ENCODE data around the gene PGLYRP2.
"Not testable (repeated sequence)": the region's sequence is repeated elsewhere in the genome, so short reads cannot be mapped to it uniquely, and the experiment has no call there.

PGLYRP2 gene

GRCh38 chr19:15479391-15480345 lies at the start of gene PGLYRP2:
Gene PGLYRP2, minus strand, starts transcription at chr19:15479501. Its CDS starts 130 bp downstream, at chr19:15479371.
- DNase-seq (ENCODE audit: low read depth in 2 of 2) = no peak

- no peak for DNase-seq (ENCODE audit: low read depth in 2 of 2)
Observed at GRCh38 chr19:15527705-15528104, 48.4 kb upstream of the PGLYRP2 start.

- DNase-seq (ENCODE audit: low read depth in 2 of 2) = no peak
Observed at GRCh38 chr19:15526408-15526807, 47.1 kb upstream of the PGLYRP2 start.

- no peak for DNase-seq (ENCODE audit: low read depth in 2 of 2)
Observed at GRCh38 chr19:15525291-15525690, 46.0 kb upstream of the PGLYRP2 start.

GRCh38 chr19:15524781-15525180 lies 45.5 kb upstream of the PGLYRP2 start:
- no peak for DNase-seq (ENCODE audit: low read depth in 2 of 2)

GRCh38 chr19:15519433-15519976 lies 40.2 kb upstream of the PGLYRP2 start:
- DNase-seq (ENCODE audit: low read depth in 2 of 2) = no peak

GRCh38 chr19:15517778-15518177 lies 38.5 kb upstream of the PGLYRP2 start:
- DNase-seq (ENCODE audit: low read depth in 2 of 2) = no peak

- no peak for DNase-seq (ENCODE audit: low read depth in 2 of 2)
Observed at GRCh38 chr19:15516363-15516762, 37.1 kb upstream of the PGLYRP2 start.

- DNase-seq (ENCODE audit: low read depth in 2 of 2) = not testable (repeated sequence)
Observed at GRCh38 chr19:15515227-15515625, 35.9 kb upstream of the PGLYRP2 start.

GRCh38 chr19:15511671-15512424 lies 32.5 kb upstream of the PGLYRP2 start:
- DNase-seq (ENCODE audit: low read depth in 2 of 2) = no peak

- DNase-seq (ENCODE audit: low read depth in 2 of 2) = no peak
Observed at GRCh38 chr19:15508035-15508710, 28.9 kb upstream of the PGLYRP2 start, which contains the start of gene CYP4F22. Gene CYP4F22, plus strand, starts transcription at chr19:15508525. Its CDS starts 16,812 bp downstream, at chr19:15525337.

- no peak for DNase-seq (ENCODE audit: low read depth in 2 of 2)
Observed at GRCh38 chr19:15507068-15508034, 28.1 kb upstream of the PGLYRP2 start.

- no peak for DNase-seq (ENCODE audit: low read depth in 2 of 2)
Observed at GRCh38 chr19:15506074-15506571, 26.8 kb upstream of the PGLYRP2 start.

- DNase-seq (ENCODE audit: low read depth in 2 of 2) = no peak
Observed at GRCh38 chr19:15502264-15502663, 23.0 kb upstream of the PGLYRP2 start.

- no peak for DNase-seq (ENCODE audit: low read depth in 2 of 2)
Observed at GRCh38 chr19:15501596-15501995, 22.3 kb upstream of the PGLYRP2 start.

- no peak for DNase-seq (ENCODE audit: low read depth in 2 of 2)
Observed at GRCh38 chr19:15498910-15499309, 19.6 kb upstream of the PGLYRP2 start.

- DNase-seq (ENCODE audit: low read depth in 2 of 2) = no peak
Observed at GRCh38 chr19:15498156-15498858, 19.0 kb upstream of the PGLYRP2 start.

- no peak for DNase-seq (ENCODE audit: low read depth in 2 of 2)
Observed at GRCh38 chr19:15495151-15495550, 15.8 kb upstream of the PGLYRP2 start.

GRCh38 chr19:15488489-15489226 lies 9.4 kb upstream of the PGLYRP2 start:
- DNase-seq (ENCODE audit: low read depth in 2 of 2) = no peak
